Measurements from ENCODE around the gene PITPNC1. TPM values are rescaled to one million over a fixed set of nuclear protein-coding genes. Genes with fewer than 3 reads are reported as not detected.
"Not testable (repeated sequence)": the region's sequence is repeated elsewhere in the genome, so short reads cannot be mapped to it uniquely, and the experiment has no call there.

Gene PITPNC1
- polyA plus RNA-seq, 1 experiment = 9.1 TPM

GRCh38 chr17:67381929-67382257, 4.8 kb downstream of the PITPNC1 start:
- ChIA-PET POLR2A (interaction anchor here (0.7 kb wide), 1 partner anchor 296 kb away, joined by 8 read pairs; no protein-coding TSS in a partner anchor), CTCF (interaction anchor here (0.9 kb wide), 1 partner anchor 308 kb away, joined by 4 read pairs; no protein-coding TSS in a partner anchor)
- H3K27ac ChIP-seq (ENCODE audit: low read depth, low read length) = no peak overlapping the region
- no peak for TF ChIP-seq CTCF (IDR thresholded peaks at IDR 0.05; ENCODE audit: low read depth, low read length)
- H3K4me3 ChIP-seq (ENCODE audit: low read depth, low read length) = no peak overlapping the region
- no peaks in the 10 kb centered on the region; the same call in 1 of the 2 replicates for H3K9me3 ChIP-seq (ENCODE audit: control insufficient read depth, insufficient read depth, low read length)
- DNase-seq (ENCODE audit: low read depth, low spot score) = no peak
- no peaks in the 10 kb centered on the region for H3K27me3 ChIP-seq (ENCODE audit: control insufficient read depth, insufficient read depth, low read length)

GRCh38 chr17:67385122-67385988, 8.3 kb downstream of the PITPNC1 start:
- CTCF ChIA-PET = interaction anchor here (0.5 to 4.0 kb wide), 4 partner anchors 237 to 303 kb away, joined by 3 to 18 read pairs (median 5); no protein-coding TSS in a partner anchor

GRCh38 chr17:67386965-67387551, 10.0 kb downstream of the PITPNC1 start:
- H3K27ac ChIP-seq (ENCODE audit: low read depth, low read length) = no peak overlapping the region
- H3K4me3 ChIP-seq (ENCODE audit: low read depth, low read length) = no peak overlapping the region
- H3K27me3 ChIP-seq (ENCODE audit: control insufficient read depth, insufficient read depth, low read length) = peaks cover 3% of the 10 kb centered on the region
- H3K9me3 ChIP-seq (ENCODE audit: control insufficient read depth, insufficient read depth, low read length) = no peaks in the 10 kb centered on the region; the same call in 1 of the 2 replicates
- peak; percentile 85 for TF ChIP-seq CTCF (IDR thresholded peaks at IDR 0.05; ENCODE audit: low read depth, low read length)
- CTCF ChIA-PET = interaction anchor here (0.6 to 4.0 kb wide), 17 partner anchors 9 to 319 kb away, joined by 3 to 18 read pairs (median 4); no protein-coding TSS in a partner anchor
- POLR2A ChIA-PET = no interaction called here
- no peak for DNase-seq (ENCODE audit: low read depth, low spot score)

More at GRCh38 chr17:67385122-67385988, 8.3 kb downstream of the PITPNC1 start:
- POLR2A ChIA-PET = no interaction called here
- Histone ChIP-seq H3K27me3 (ENCODE audit: control insufficient read depth, insufficient read depth, low read length) (peaks cover 3% of the 10 kb centered on the region), H3K9me3 (ENCODE audit: control insufficient read depth, insufficient read depth, low read length) (no peaks in the 10 kb centered on the region; the same call in 1 of the 2 replicates), H3K4me3 (ENCODE audit: low read depth, low read length) (no peak overlapping the region), H3K27ac (ENCODE audit: low read depth, low read length) (no peak overlapping the region)
- TF ChIP-seq CTCF (IDR thresholded peaks at IDR 0.05; ENCODE audit: low read depth, low read length) = no peak
- no peak for DNase-seq (ENCODE audit: low read depth, low spot score)

GRCh38 chr17:67388536-67388935, 11.5 kb downstream of the PITPNC1 start:
- DNase-seq (ENCODE audit: low read depth, low spot score); H3K27me3 ChIP-seq (ENCODE audit: control insufficient read depth, insufficient read depth, low read length); H3K4me3 ChIP-seq (ENCODE audit: low read depth, low read length); POLR2A ChIA-PET; H3K27ac ChIP-seq (ENCODE audit: low read depth, low read length); H3K9me3 ChIP-seq (ENCODE audit: control insufficient read depth, insufficient read depth, low read length): not testable (repeated sequence)
- CTCF ChIA-PET = interaction anchor here (0.5 to 4.0 kb wide), 5 partner anchors 14 to 301 kb away, joined by 3 to 18 read pairs (median 5); no protein-coding TSS in a partner anchor

GRCh38 chr17:67388986-67389385, 11.9 kb downstream of the PITPNC1 start:
- ChIA-PET POLR2A (no interaction called here), CTCF (interaction anchor here (1.0 to 4.0 kb wide), 4 partner anchors 10 to 301 kb away, joined by 4 to 18 read pairs (median 8); no protein-coding TSS in a partner anchor)
- DNase-seq (ENCODE audit: low read depth, low spot score) = no peak
- no peak for TF ChIP-seq CTCF (IDR thresholded peaks at IDR 0.05; ENCODE audit: low read depth, low read length)
- Histone ChIP-seq H3K27me3 (ENCODE audit: control insufficient read depth, insufficient read depth, low read length) (peaks cover 3% of the 10 kb centered on the region), H3K27ac (ENCODE audit: low read depth, low read length) (no peak overlapping the region), H3K4me3 (ENCODE audit: low read depth, low read length) (no peak overlapping the region), H3K9me3 (ENCODE audit: control insufficient read depth, insufficient read depth, low read length) (no peaks in the 10 kb centered on the region; the same call in 1 of the 2 replicates)
